Amygdala (tissue), 56 donors: ENCODE data around the gene ITGB1BP1.
A peak's percentile ranks its signal among the peaks of the same experiment; 100 is the strongest.
"Not testable (repeated sequence)": the region's sequence is repeated elsewhere in the genome, so short reads cannot be mapped to it uniquely, and the experiment has no call there.

Experiments used
- DNase-seq, 56 donors: peaks; one replicate each; lab custom pipeline; 2025; lab: John Stamatoyannopoulos, UW

Gene ITGB1BP1

GRCh38 chr2:9401646-9402371, 21.5 kb downstream of the ITGB1BP1 start:
- DNase-seq, result no peak

- no peak for DNase-seq
These were observed 22.2 kb downstream of the ITGB1BP1 start for GRCh38 chr2:9401059-9401547.

- DNase-seq, result no peak
These were observed 22.9 kb downstream of the ITGB1BP1 start for GRCh38 chr2:9400268-9401058.

- peak in 1 of 56 donors; percentile 14 for DNase-seq
These were observed 24.2 kb downstream of the ITGB1BP1 start for GRCh38 chr2:9398881-9399780.

- not testable (repeated sequence) for DNase-seq
These were observed 25.1 kb downstream of the ITGB1BP1 start for GRCh38 chr2:9398251-9398650.

GRCh38 chr2:9397201-9397600, 26.1 kb downstream of the ITGB1BP1 start:
- DNase-seq, result no peak

- no peak for DNase-seq
These were observed 28.5 kb downstream of the ITGB1BP1 start for GRCh38 chr2:9394816-9395215.

GRCh38 chr2:9392898-9393765, 30.2 kb downstream of the ITGB1BP1 start:
- DNase-seq, result peak in 2 of 56 donors; percentile 26 to 27

- no peak for DNase-seq
These were observed 31.2 kb downstream of the ITGB1BP1 start for GRCh38 chr2:9391961-9392720.

GRCh38 chr2:9390991-9391390, 32.3 kb downstream of the ITGB1BP1 start:
- no peak for DNase-seq

GRCh38 chr2:9390151-9390850, 33.0 kb downstream of the ITGB1BP1 start:
- DNase-seq, result no peak

- no peak for DNase-seq
These were observed 34.1 kb downstream of the ITGB1BP1 start for GRCh38 chr2:9388950-9389911.

GRCh38 chr2:9388199-9388681, 35.1 kb downstream of the ITGB1BP1 start:
- DNase-seq, result no peak

- no peak for DNase-seq
These were observed 37.5 kb downstream of the ITGB1BP1 start for GRCh38 chr2:9385841-9386240.

- DNase-seq, result no peak
These were observed 38.8 kb downstream of the ITGB1BP1 start for GRCh38 chr2:9384521-9384920.

GRCh38 chr2:9382604-9383235, 40.6 kb downstream of the ITGB1BP1 start:
- no peak for DNase-seq
